Measurements from ENCODE around the gene KLF15.
"Not testable (repeated sequence)": the region's sequence is repeated elsewhere in the genome, so short reads cannot be mapped to it uniquely, and the experiment has no call there.

DNA sequence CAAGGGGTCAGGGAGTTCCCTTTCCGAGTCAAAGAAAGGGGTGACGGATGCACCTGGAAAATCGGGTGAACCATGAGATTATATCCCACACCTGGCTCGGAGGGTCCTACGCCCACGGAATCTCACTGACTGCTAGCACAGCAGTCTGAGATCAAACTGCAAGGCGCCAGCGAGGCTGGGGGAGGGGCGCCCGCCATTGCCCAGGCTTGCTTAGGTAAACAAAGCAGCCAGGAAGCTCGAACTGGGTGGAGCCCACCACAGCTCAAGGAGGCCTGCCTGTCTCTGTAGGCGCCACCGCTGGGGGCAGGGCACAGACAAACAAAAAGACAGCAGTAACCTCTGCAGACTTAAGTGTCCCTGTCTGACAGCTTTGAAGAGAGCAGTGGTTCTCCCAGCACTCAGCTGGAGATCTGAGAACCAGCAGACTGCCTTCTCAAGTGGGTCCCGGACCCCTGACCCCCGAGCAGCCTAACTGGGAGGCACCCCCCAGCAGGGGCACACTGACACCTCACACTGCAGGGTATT, 25.3 kb downstream of the KLF15 start:
- TF ChIP-seq EZH2 (IDR thresholded peaks at IDR 0.05); POLR2AphosphoS5 (IDR thresholded peaks at IDR 0.05; ENCODE audit: borderline replicate concordance, low read depth, low read length); FOXP2 (optimal IDR thresholded peaks at IDR 0.05; ENCODE audit: control extremely low read depth, extremely low read length, insufficient read depth): not testable (repeated sequence)
